HepG2 (cell line): ENCODE data around the gene CLEC16A. TPM values are rescaled to one million over a fixed set of nuclear protein-coding genes. Genes with fewer than 3 reads are reported as not detected.
A peak's percentile ranks its signal among the peaks of the same experiment; 100 is the strongest.

ENCODE experiments used
- ARID3A ChIP-seq: IDR thresholded peaks from 2 replicates; pipeline ENCODE4 v1.6.1; 2012; ENCODE audit warnings: low read depth, low read length, improper control_type of control experiment
- CENPT ChIP-seq: sonication (generic); formaldehyde crosslinking; IDR thresholded peaks from 2 replicates; pipeline ENCODE4 v1.8.0; 2022; ENCODE audit warnings: low read depth, mild to moderate bottlenecking, moderate library complexity, missing genetic modification reagents
- DMTF1 ChIP-seq: sonication (generic); formaldehyde crosslinking; IDR thresholded peaks from 2 replicates; pipeline ENCODE4 v1.4.0; 2020; ENCODE audit warnings: mild to moderate bottlenecking, missing genetic modification reagents
- HES4 ChIP-seq: sonication (generic); formaldehyde crosslinking; IDR thresholded peaks from 2 replicates; pipeline ENCODE4 v1.9.0; 2021; ENCODE audit warnings: mild to moderate bottlenecking, missing genetic modification reagents, borderline replicate concordance
- HOMEZ ChIP-seq: IDR thresholded peaks from 2 replicates; pipeline ENCODE4 v1.6.1; 2016; ENCODE audit warnings: low read depth
- MIXL1 ChIP-seq: IDR thresholded peaks from 2 replicates; pipeline ENCODE4 v1.6.1; 2016
- MZF1 ChIP-seq: sonication (generic); formaldehyde crosslinking; IDR thresholded peaks from 2 replicates; pipeline ENCODE4 v1.8.1; 2023; ENCODE audit warnings: mild to moderate bottlenecking, missing genetic modification reagents, borderline replicate concordance
- NRL ChIP-seq: sonication (generic); formaldehyde crosslinking; IDR thresholded peaks from 2 replicates; pipeline ENCODE4 v1.5.0; 2020; ENCODE audit warnings: missing genetic modification reagents, mild to moderate bottlenecking, moderate library complexity, borderline replicate concordance
- SMC3 ChIP-seq: IDR thresholded peaks from 2 replicates; pipeline ENCODE4 v1.6.1; 2011; ENCODE audit warnings: low read length, improper control_type of control experiment
- SPEN ChIP-seq: sonication (generic); formaldehyde crosslinking; IDR thresholded peaks from 2 replicates; pipeline ENCODE4 v1.5.1; 2020; ENCODE audit warnings: low read depth, mild to moderate bottlenecking, missing genetic modification reagents
- SRY ChIP-seq: sonication (generic); formaldehyde crosslinking; IDR thresholded peaks from 2 replicates; pipeline ENCODE4 v1.8.0; 2022; ENCODE audit warnings: mild to moderate bottlenecking, missing genetic modification reagents
- TIGD3 ChIP-seq: sonication (generic); formaldehyde crosslinking; IDR thresholded peaks from 2 replicates; pipeline ENCODE4 v1.5.1; 2020; ENCODE audit warnings: mild to moderate bottlenecking, missing genetic modification reagents, borderline replicate concordance
- TRIM22 ChIP-seq: fragments of 450-650 bp; IDR thresholded peaks from 2 replicates; pipeline ENCODE4 v1.6.1; 2017
- ZNF292 ChIP-seq: sonication (generic); formaldehyde crosslinking; IDR thresholded peaks from 2 replicates; pipeline ENCODE4 v1.8.1; 2022; ENCODE audit warnings: mild to moderate bottlenecking, low read depth, missing genetic modification reagents, borderline replicate concordance
- ZNF605 ChIP-seq: sonication (generic); formaldehyde crosslinking; IDR thresholded peaks from 2 replicates; pipeline ENCODE4 v1.8.0; 2022; ENCODE audit warnings: mild to moderate bottlenecking, missing genetic modification reagents
- ZNF660 ChIP-seq: sonication (generic); formaldehyde crosslinking; IDR thresholded peaks from 2 replicates; pipeline ENCODE4 v1.5.1; 2020; ENCODE audit warnings: mild to moderate bottlenecking, low read depth, missing genetic modification reagents, borderline replicate concordance
- ZNF784 ChIP-seq: sonication (generic); formaldehyde crosslinking; IDR thresholded peaks from 2 replicates; pipeline ENCODE4 v1.5.1; 2020; ENCODE audit warnings: missing genetic modification reagents, mild to moderate bottlenecking, borderline replicate concordance
- ZNF878 ChIP-seq: sonication (generic); formaldehyde crosslinking; IDR thresholded peaks from 2 replicates; pipeline ENCODE4 v1.8.1; 2023; ENCODE audit warnings: mild to moderate bottlenecking, missing genetic modification reagents, moderate library complexity
- ZNF891 ChIP-seq: sonication (generic); formaldehyde crosslinking; IDR thresholded peaks from 2 replicates; pipeline ENCODE4 v1.5.0; 2020; ENCODE audit warnings: mild to moderate bottlenecking, missing genetic modification reagents
- polyA plus RNA-seq, 8 experiments: library from polyadenylated mRNA; depleted of rRNA in 3 of 8; stranded (reverse) in 7 of 8; unstranded in 1 of 8; fragments of >200 nt; fragmentation: Illumina TruSeq in 4 of 8; extraction: Trizol in 4 of 8; gene quantifications; 2 replicates each; pipeline versions ENCODE4 v1.2.1 to v1.2.3, GENCODE V29; 2011 to 2016; ENCODE audit warnings: low read depth in 4 of 8, missing spikeins in 1 of 8, mixed read lengths in 1 of 8; ENCODE audit not compliant: insufficient read depth in 1 of 8
- total RNA-seq, 5 experiments: library from RNA; depleted of rRNA; stranded (reverse); fragments of >200 nt; fragmentation: Illumina TruSeq; extraction: Trizol; gene quantifications; 2 replicates each; pipeline ENCODE4 v1.2.3, GENCODE V29; 2016; ENCODE audit warnings: low read depth in 1 of 5

CLEC16A gene
- total and polyA plus RNA-seq, 2 of the 13 experiments (the other 11 are each of a cell fraction or from before 2014, with no cell fraction given): 8.5 to 10.3 TPM

- TF ChIP-seq TIGD3 (CRISPR knock-in tag): no peak
- TF ChIP-seq ZNF660 (CRISPR knock-in tag): no peak
- peak; percentile 98 for TF ChIP-seq NRL
- no peak for TF ChIP-seq TRIM22
- TF ChIP-seq MIXL1: peak; percentile 88
- TF ChIP-seq HOMEZ (CRISPR knock-in tag): peak; percentile 84
- TF ChIP-seq SPEN (CRISPR knock-in tag): peak; percentile 100
- peak; percentile 49; the same call in 1 of the 2 replicates for TF ChIP-seq ZNF605
- peak; percentile 90; the same call in 1 of the 2 replicates for TF ChIP-seq ZNF891
- no peak for TF ChIP-seq ZNF878 (CRISPR knock-in tag)
- peak; percentile 92; the same call in 1 of the 2 replicates for TF ChIP-seq HES4
- no peak for TF ChIP-seq SMC3
- peak; percentile 93; the same call in 1 of the 2 replicates for TF ChIP-seq ZNF784 (CRISPR knock-in tag)
- TF ChIP-seq ZNF292 (CRISPR knock-in tag): peak; percentile 49; the same call in 1 of the 2 replicates
- TF ChIP-seq ARID3A: 0 out of 2 replicates have a peak, but pooled peaks have one; percentile 51
- no peak; the same call in 1 of the 2 replicates for TF ChIP-seq SRY (CRISPR knock-in tag)
- no peak for TF ChIP-seq MZF1
- 0 out of 2 replicates have a peak, but pooled peaks have one; percentile 49 for TF ChIP-seq DMTF1 (CRISPR knock-in tag)
- TF ChIP-seq CENPT (CRISPR knock-in tag): no peak
These were observed at the start of gene CLEC16A (continued) for GRCh38 chr16:10944249-10945064.
